HG03575 (cell line): Measurements from ENCODE around the gene BCS1L.
"Not testable (repeated sequence)": the region's sequence is repeated elsewhere in the genome, so short reads cannot be mapped to it uniquely, and the experiment has no call there.

ENCODE experiments used
- ATAC-seq: cut with Tn5 transposase; IDR thresholded peaks from one replicate; pipeline ENCODE4 v1.9.1; 2021; ENCODE audit not compliant: unreplicated experiment, insufficient number of reproducible peaks, low FRiP score; ENCODE audit errors: extremely low read depth

BCS1L gene

GRCh38 chr2:218658671-218659257, 719 bp upstream of the BCS1L start:
- no peak for ATAC-seq

- no peak for ATAC-seq
Measured at GRCh38 chr2:218659988-218660358, 490 bp downstream of the BCS1L start.

- no peak for ATAC-seq
Measured at GRCh38 chr2:218662377-218662776, 2.9 kb downstream of the BCS1L start.

GRCh38 chr2:218662827-218663226, 3.3 kb downstream of the BCS1L start:
- no peak for ATAC-seq

GRCh38 chr2:218663901-218664300, 4.4 kb downstream of the BCS1L start:
- ATAC-seq, result no peak

- no peak for ATAC-seq
Measured at GRCh38 chr2:218664653-218665052, 5.2 kb downstream of the BCS1L start.

GRCh38 chr2:218671097-218671653, 11.7 kb downstream of the BCS1L start:
- ATAC-seq, result no peak

- ATAC-seq, result no peak
Measured at GRCh38 chr2:218671654-218672566, 12.4 kb downstream of the BCS1L start, which contains the start of the genes RNF25 and STK36. TSS of gene RNF25 (minus strand) at chr2:218672002. CDS start at chr2:218671970, 32 bp downstream. TSS of gene STK36 (plus strand) at chr2:218672086. CDS start at chr2:218672830, 744 bp downstream.

- no peak for ATAC-seq
Measured at GRCh38 chr2:218679119-218679518, 19.6 kb downstream of the BCS1L start.

GRCh38 chr2:218680061-218680460, 20.6 kb downstream of the BCS1L start:
- ATAC-seq, result no peak

GRCh38 chr2:218687400-218688060, 28.0 kb downstream of the BCS1L start:
- ATAC-seq, result not testable (repeated sequence)

GRCh38 chr2:218691234-218691633, 31.8 kb downstream of the BCS1L start:
- ATAC-seq, result no peak

- no peak for ATAC-seq
Measured at GRCh38 chr2:218694405-218695145, 35.1 kb downstream of the BCS1L start.

- ATAC-seq, result no peak
Measured at GRCh38 chr2:218698885-218699284, 39.4 kb downstream of the BCS1L start.

- ATAC-seq, result no peak
Measured at GRCh38 chr2:218701806-218702205, 42.3 kb downstream of the BCS1L start.

- no peak for ATAC-seq
Measured at GRCh38 chr2:218703341-218703740, 43.9 kb downstream of the BCS1L start.

GRCh38 chr2:218708086-218708485, 48.6 kb downstream of the BCS1L start:
- ATAC-seq, result no peak

GRCh38 chr2:218709908-218710307, 50.4 kb downstream of the BCS1L start:
- ATAC-seq, result no peak

- no peak for ATAC-seq
Measured at GRCh38 chr2:218710334-218710686, 50.8 kb downstream of the BCS1L start.
